PC-9 (cell line): ENCODE results near the gene ADCY2.

Experiments
- CTCF ChIP-seq: fragments of 200-600 bp; sonication (generic); conservative IDR thresholded peaks from 2 replicates; pipeline ENCODE4 v1.6.1; 2017; ENCODE audit warnings: mixed run types, antibody characterized with exemption, mild to moderate bottlenecking, moderate library complexity
- EZH2 ChIP-seq: fragments of 200-600 bp; sonication (generic); IDR thresholded peaks from 2 replicates; pipeline ENCODE4 v1.8.0; 2017; ENCODE audit warnings: antibody characterized with exemption, low read depth

- TF ChIP-seq CTCF (no peak), EZH2 (no peak)
These were observed 457.1 kb downstream of the ADCY2 start for GRCh38 chr5:7852988-7853387.
